IPS-NIHi7 (cell line): ENCODE measurements around the gene NLK.
"Not testable (repeated sequence)": the region's sequence is repeated elsewhere in the genome, so short reads cannot be mapped to it uniquely, and the experiment has no call there.

ENCODE experiments used
- DNase-seq: peaks from one replicate; pipeline ENCODE4 v3.0.0; 2012; ENCODE audit warnings: mixed read lengths; ENCODE audit errors: extremely low spot score

Gene NLK

DNA sequence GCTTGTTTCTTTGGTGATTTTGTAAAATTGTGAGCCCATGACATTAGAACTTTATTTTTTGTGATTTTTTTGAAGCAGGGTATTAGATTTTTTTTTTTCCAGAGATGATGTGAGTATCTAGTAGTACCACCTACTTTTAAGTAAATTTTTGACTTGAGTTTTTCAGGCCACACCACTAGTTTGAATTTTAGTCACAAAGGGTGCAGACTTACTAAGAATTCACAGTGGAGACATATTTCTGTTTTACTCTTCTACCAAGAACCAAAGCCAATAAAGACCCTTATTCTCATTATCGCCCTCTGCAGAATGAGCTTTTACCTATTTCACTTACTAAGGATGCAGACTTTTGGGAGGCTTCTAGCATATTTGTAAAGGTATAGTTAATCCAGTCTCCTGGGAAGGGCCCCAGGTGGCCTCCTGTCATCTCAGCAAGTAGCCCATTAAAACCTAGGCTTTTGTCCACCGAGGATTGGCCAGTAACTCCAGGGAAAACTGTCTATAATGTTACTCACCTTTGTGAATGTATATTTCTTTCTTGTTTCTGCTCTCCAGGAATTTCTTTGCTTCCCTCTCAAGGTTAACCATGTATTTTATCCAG lies 30.6 kb downstream of the NLK start:
- DNase-seq, result no peak

DNA sequence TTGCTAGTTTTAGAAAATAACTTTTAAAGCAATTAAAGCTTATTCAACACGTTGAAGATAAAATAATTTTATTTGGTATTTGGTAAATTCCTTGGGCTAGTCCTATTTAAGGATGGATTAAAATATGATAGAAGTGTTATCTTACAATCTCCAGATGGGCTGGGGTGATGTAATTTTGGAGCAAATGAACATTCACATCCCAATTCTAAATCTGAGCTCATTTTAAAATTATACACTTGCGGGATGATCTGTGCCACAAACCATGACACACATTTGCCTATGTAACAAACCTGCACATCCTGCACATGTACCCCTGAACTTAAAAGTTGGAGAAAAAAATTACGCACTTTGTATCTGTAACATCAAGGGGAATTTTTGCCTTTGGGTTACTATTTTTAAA lies 31.5 kb downstream of the NLK start:
- no peak for DNase-seq

DNA sequence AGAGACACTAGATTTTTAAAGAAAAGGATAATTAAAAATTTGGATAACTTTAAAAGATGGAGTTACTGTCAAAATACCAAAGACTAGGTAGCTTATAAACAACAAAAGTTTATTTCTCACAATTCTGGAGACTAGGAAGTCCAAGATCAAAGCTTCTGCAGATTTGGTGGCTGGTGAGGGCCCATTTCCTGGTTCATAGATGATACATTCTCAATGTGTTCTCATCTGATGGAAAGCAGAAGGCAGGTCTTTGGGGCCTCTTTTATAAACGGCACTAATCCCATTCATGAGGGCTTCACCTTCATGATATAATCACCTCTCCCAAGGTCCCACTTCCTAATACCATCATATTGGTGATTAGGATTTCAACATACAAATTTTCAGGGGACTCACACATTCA lies 33.7 kb downstream of the NLK start:
- DNase-seq, result no peak

DNA sequence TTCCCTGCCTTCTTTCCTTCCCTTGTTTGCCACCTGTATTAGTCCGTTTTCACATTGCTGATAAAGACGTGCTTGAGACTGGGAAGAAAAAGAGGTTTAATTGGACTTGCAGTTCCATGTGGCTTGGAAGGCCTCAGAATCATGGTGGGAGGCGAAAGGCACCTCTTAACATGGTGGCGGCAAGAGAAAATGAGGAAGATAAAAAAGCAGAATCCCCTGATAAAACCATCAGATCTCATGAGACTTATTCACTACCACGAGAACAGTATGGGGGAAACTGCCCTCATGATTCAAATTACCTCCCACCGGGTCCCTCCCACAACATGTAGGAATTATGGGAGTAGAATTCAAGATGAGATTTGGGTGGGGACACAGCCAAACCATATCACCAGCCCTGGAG lies 34.7 kb downstream of the NLK start:
- not testable (repeated sequence) for DNase-seq

- DNase-seq, result no peak
Measured at GRCh38 chr17:28078341-28079229, 36.1 kb downstream of the NLK start.

GRCh38 chr17:28081467-28081866 lies 39.0 kb downstream of the NLK start:
- no peak for DNase-seq

DNA sequence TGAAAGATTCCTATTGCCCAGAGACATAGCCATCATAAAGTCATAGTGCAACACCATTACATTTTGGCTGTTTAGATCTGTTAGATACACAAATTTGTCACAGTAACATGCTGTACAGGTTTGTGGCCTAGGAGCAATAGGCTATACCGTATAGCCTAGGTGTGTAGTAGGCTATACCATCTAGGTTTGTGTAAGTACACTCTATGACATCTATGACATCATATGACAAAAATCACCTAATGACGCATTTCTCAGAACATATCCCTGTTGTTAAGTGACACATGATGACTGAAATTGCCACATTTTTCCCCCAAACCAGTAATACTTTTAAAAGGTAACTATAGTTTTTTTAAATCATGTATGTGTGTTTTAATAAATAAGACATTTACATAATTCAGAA lies 43.3 kb downstream of the NLK start:
- DNase-seq, result no peak

GRCh38 chr17:28086519-28086918 lies 44.0 kb downstream of the NLK start:
- DNase-seq, result no peak

DNA sequence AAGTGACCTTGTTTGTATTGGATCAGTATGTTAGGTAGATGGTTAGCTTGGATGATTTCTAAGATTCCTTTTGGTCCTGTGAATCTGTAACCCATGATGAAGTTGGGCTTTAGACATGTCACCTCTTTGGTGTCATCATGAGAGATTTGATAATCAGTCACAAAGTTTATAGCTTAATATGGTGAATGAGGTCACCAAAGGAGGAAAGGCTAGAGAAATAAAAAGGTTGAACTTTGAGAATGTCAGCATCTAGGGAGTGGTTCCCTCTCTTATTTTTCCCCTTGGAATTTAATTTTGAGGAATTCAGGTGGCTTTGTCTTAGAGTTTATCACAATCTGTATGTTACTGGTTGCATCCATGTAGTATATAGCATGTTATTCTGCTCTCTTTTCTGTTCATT lies 45.3 kb downstream of the NLK start:
- no peak for DNase-seq

DNA sequence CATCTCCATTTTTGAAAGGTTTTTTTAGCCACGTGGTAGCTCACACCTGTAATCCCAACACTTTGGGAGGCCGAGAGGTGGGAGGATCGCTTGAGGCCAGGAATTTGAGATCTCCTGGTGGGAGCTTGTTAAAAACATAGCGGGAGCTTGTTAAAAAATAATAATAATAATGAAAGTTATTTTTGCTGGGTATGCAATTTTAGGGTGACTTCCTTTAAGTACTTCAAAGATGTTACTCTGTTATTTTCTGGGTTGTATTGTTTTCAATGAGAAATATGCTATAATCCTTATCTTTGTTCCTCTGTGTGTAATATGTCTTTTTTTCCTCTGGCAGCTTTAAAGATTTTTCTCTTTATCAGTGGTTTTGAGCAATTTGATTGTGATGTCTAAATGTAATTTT lies 48.1 kb downstream of the NLK start:
- DNase-seq, result no peak

- no peak for DNase-seq
Measured at GRCh38 chr17:28092088-28092487, 49.6 kb downstream of the NLK start.

DNA sequence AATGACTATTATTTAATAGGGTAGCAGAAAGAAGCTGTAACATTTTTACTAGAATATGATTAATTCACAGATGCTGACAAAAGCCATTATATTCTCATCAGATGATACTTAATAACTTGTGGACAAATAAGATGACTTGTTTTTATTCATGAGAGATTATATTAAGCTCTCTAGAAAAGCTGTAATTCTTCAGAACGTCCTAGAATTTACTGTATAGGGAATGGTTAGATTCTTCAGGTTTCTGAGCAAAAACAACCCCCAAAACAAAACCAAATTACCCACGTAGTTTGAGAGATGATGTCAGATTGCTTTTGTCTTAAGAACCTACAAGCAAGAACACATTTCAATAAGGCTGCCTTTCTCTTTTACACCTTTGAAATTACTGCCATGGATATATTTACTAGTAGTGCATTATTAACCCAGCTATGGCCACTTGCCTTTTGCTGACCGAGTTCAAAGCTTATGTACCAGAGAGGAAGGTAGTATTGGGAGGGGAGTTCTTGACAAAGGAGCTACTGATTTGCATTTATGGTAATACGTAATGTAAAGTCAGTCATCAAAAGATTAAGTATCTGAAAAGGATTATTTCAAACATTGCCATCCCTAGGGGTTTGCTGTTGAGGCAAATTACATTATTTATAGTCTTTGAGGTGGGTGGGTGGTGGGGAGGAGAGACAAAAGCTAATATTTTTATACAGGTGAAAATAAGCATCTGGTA lies 51.7 kb downstream of the NLK start:
- DNase-seq, result no peak

DNA sequence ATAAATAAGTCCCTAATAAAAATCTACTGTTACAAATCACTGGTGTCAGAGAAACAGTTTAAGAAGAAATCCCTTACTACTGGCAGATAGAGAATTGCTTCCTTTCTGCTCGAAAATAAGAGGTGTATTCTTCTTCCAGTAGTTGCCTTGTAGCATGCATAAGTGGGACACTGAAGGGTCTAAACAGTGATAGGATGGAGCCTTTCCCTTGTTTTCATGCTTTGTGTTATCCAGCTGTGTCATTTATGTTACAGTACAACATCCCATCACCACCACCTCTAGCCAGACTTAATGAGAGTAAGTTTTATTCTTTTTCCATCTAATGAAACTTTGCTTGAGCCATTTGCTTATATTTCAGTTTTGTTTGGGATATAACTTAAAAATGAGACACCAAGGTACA lies 54.3 kb downstream of the NLK start:
- DNase-seq, result no peak

GRCh38 chr17:28097254-28097653 lies 54.8 kb downstream of the NLK start:
- no peak for DNase-seq

DNA sequence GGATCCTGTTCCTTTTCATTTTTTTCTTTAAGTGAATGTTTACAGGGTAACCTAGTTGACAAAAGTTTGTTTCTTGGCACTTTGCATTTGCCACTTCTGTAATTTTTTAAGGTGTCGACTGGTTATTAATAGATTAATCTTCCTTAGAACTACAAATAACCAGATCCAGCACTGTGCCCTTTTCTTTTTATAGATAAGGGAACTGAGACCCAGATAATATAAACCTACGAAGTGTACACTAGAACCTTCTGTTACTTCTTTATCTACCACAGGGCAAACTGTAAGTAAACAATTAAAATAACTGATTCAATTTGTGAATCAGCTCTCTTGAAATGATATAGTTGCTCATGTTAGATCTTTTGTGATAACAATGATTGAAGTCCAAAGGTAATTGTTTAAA lies 55.4 kb downstream of the NLK start:
- DNase-seq, result no peak

DNA sequence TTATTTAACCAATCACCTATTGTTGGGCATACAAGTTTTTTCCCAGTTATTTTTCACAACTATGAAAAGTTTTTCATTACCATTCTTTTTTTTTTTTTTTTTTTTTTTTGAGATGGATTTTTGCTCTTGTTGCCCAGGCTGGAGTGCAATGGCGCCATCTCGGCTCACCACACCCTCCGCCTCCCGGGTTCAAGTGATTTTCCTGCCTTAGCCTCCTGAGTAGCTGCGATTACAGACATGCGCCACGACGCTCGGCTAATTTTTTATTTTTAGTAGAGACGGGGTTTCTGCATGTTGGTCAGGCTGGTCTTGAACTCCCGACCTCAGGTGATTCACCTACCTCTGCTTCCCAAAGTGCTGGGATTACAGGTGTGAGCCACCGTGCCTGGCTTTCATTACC lies 56.1 kb downstream of the NLK start:
- DNase-seq, result not testable (repeated sequence)

DNA sequence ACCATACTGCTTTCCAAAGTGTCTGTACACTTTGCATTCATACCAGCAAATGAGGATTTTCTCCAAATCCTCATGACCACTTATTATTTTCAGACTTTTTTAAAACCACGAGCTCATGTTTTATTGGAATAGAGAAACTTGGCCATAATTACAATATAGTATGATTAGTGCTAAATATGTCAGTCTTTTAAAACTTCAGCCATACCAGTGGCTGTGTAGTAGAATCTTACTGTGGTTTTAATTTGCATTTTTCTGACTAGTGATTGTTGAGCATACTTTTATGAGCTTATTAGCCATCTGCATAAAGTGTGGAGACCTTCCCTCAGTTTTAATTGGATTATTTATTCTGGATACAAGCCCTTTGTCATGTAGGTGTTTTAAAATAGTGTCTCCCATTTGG lies 57.8 kb downstream of the NLK start:
- no peak for DNase-seq

GRCh38 chr17:28100936-28101335 lies 58.5 kb downstream of the NLK start:
- DNase-seq, result no peak

GRCh38 chr17:28101919-28102318 lies 59.4 kb downstream of the NLK start:
- DNase-seq, result no peak

DNA sequence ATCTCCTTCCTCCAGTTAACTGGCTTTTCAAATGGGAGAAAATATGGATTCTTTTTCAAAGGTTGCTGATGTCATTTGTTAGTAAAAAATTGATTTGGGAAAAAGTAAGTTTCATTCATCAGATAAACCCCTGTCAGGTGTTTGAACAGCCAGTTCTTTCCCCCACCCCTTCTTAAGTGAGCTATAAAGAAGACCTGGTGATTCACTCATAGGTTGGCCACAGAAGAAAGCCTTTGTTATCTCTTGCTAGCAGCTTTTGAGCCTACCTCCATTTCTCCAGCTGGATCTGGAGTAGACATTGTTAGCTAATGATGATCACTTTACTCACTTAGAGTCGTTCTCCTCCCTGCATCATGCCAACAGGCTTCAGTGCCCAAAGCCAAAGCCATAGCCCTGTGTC lies 63.0 kb downstream of the NLK start:
- peak; percentile 16 for DNase-seq

- no peak for DNase-seq
Measured at GRCh38 chr17:28110184-28110583, 67.7 kb downstream of the NLK start.

- DNase-seq, result no peak
Measured at GRCh38 chr17:28112181-28112580, 69.7 kb downstream of the NLK start.

GRCh38 chr17:28112606-28113005 lies 70.1 kb downstream of the NLK start:
- DNase-seq, result no peak
